KG1 (cell line): Measurements from ENCODE around the gene CBX5.
"Not testable (repeated sequence)": the region's sequence is repeated elsewhere in the genome, so short reads cannot be mapped to it uniquely, and the experiment has no call there.

ENCODE experiments used
- DNase-seq: peaks from one replicate; lab custom pipeline; 2025; lab: John Stamatoyannopoulos, UW

The CBX5 gene

DNA sequence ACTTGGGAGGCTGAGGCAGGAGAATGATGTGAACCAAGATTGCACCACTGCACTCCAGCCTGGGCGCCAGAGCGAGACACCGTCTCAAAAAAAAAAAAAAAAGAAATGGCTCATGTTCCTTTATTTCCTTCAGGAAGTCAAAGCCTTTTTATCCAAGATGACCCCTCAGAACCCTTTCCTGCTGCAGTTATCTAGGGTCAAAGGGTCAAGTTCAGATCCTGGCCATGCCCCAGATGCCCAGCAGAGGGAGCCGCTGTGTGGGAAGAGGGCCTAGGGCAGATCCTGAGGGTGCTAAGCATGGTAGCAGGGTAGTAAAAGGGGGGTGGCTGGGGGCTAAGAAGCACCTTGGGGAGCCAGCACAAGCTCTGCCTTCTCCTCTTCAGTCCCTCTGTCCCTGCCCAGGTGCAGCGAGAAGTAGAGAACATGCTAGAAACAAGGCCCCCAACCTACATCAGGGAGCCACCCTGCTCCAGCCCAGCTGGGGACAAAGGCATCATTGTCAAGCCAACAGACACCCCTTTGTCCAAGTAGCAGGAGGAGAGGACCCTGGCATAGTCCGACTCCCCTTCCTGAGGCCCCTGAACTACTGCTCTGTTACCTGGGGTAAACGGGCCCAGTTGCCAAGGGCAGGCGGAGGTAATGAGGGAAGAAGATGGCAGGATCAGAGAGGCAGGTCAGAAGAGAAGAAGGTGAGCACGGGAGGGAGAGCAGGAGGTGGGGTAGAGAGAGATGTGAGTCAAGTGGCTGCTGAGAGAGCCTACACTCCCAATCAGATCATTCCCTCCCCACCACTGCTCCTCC is 14.4 kb upstream of the CBX5 start:
- DNase-seq: no peak

- no peak for DNase-seq
Measured at GRCh38 chr12:54292931-54293241, 13.0 kb upstream of the CBX5 start.

- no peak for DNase-seq
Measured at GRCh38 chr12:54292083-54292930, 12.4 kb upstream of the CBX5 start.

DNA sequence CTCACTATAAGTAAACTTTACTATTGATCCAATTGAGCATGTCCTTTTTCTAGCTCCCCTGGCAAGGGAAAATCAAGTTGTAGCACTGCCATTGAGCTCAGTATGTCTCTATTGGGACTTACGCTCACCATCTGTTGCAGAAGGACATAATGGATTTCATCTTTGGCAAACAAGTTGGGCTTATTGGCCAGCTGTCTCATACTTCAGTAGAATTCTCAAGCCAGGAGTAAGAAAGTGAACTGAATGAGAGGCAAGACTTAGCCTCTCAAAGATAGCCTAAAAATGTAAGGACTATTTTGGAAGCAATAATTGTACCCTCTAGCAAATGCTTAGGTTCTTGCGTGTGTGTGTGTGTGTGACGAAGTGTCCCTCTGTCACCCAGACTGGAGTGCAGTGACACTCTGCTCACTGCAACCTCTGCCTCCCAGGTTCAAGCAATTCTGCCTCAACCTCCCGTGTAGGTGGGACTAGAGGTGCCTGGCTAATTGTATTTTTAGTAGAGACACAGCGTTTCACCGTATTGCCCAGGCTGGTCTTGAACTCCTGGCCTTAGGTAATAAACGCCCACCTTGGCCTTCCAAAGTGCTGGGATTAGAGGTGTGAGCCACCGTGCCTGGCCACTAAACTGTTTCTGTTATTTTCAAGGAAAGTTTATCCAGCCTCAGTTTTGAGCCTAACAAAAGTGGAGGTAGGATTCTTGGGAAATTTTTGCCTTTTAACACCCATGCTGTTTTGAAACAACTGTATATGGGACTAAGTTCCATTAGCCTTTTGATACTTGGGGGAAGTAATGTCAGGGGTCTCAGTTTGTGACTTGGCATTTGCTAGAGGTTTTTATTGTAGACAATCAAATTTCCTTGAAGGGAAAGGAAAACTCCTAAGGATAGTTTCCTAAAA is 7.6 kb upstream of the CBX5 start:
- no peak for DNase-seq

DNA sequence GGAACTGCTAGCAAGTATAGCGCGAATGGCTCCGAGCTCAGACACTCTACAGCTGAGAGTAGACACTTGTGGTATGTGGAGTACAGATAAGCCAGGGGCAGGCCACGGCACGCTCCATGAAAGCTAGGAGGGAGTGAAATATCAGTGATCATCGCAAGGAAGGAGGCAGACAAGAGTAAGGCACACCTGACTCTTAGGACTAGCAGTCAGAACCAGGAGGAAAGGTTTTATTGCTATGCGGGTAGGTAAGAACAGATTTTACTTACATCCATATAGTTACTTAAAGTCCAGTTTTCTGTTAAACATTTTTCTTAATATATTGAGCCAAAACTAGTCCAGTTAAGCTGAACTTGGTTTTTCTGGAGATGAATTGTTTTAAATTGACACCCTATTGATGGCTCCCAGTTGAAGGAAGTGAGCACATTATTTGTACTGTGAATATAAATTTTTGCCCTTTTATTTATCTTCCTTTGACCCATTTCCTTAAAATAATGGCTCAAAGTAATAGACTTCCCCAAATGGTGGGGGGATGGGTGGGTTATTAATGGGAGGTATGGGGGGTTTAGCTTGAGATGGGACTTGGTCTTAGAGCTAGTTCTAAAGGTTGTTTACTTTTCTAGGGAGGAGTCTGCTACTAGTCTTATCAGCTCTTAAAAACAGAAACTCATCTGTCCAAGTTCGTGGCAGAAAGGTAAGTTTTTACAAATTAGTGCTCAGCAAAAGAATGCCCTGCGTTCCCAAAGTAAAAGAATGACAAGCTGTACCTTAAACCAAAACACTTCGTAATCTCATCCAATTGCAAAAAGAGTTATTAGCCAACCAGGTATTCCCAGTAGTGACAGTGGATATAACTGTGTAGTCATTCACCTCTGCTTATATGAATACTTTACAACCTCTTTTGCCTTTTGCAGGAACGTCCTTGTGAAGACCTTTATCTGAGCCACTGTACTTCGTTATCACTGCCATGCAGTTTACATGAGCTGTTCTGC is 6.4 kb upstream of the CBX5 start:
- no peak for DNase-seq

GRCh38 chr12:54285150-54286041 is 5.5 kb upstream of the CBX5 start:
- no peak for DNase-seq

DNA sequence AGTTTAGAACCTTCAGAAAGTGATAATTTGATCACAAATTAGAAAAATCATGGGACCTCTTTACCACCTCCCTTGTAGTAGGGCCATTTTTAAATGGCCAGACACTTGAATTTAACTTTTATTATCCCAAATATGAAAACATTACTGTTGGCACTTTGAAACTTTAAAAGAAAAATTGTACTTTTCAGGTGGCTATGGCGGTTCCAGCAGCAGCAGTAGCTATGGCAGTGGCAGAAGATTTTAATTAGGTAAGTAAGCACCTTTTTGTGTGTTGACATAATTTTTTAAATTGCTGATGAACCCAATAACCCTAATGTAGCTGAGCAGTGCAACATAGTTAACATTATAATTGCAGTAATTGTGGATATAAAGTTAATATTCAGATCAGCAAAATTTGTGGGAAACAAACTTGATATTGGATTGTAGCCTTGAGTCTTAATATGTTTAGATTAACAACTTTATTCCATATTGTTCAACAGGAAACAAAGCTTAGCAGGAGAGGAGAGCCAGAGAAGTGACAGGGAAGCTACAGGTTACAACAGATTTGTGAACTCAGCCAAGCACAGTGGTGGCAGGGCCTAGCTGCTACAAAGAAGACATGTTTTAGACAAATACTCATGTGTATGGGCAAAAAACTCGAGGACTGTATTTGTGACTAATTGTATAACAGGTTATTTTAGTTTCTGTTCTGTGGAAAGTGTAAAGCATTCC is 4.3 kb upstream of the CBX5 start:
- not testable (repeated sequence) for DNase-seq

DNA sequence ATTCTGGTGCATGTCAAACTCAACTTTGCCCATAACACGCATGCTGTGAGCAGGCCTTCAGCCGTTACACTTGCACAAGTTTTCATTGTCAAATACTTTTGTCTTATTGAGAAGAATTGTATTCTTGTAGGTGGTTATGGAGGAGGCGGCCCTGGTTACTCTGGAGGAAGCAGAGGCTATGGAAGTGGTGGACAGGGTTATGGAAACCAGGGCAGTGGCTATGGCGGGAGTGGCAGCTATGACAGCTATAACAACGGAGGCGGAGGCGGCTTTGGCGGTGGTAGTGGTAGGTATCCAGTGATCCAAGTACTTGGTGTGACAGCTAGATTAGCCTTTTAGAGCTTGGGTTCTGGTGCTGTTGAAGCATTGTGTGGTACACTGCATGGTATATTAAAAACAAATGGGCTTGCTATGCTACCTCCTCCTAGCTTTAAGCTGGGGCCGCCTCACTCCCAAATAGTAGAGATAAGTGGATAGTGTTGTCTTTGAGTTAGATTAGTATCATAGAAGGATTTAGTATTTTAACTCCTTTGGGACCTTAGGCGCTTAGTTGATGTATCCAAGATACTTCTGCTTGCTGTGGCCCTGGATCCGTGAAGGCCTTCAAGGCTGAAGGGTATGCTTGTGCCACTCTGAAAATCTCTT is 3.1 kb upstream of the CBX5 start:
- no peak for DNase-seq

- not testable (repeated sequence) for DNase-seq
Measured at GRCh38 chr12:54281694-54282093, 1.8 kb upstream of the CBX5 start.

DNA sequence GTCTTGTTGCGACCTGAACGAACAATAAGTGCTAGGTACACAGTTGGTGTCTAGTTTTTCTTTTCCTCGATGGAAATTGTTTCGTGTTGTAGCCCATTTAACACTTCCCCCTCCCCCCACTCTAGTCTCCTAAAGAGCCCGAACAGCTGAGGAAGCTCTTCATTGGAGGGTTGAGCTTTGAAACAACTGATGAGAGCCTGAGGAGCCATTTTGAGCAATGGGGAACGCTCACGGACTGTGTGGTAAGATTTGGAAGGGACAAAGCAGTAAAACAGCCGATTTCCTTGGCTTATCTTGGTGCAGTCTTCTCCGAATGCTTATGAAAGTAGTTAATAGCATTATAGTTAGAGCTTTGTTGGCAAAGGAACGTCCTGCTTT is 1.3 kb upstream of the CBX5 start:
- DNase-seq: not testable (repeated sequence)

GRCh38 chr12:54280468-54281260 is 742 bp upstream of the CBX5 start, which contains the start of gene HNRNPA1:
Gene HNRNPA1 (plus strand): TSS chr12:54280726. CDS start chr12:54280808, 82 bp downstream.
- DNase-seq: peak; percentile 96

GRCh38 chr12:54279227-54279631 is 693 bp downstream of the CBX5 start:
- DNase-seq: no peak

- no peak for DNase-seq
Measured at GRCh38 chr12:54277823-54278276, 2.1 kb downstream of the CBX5 start.

DNA sequence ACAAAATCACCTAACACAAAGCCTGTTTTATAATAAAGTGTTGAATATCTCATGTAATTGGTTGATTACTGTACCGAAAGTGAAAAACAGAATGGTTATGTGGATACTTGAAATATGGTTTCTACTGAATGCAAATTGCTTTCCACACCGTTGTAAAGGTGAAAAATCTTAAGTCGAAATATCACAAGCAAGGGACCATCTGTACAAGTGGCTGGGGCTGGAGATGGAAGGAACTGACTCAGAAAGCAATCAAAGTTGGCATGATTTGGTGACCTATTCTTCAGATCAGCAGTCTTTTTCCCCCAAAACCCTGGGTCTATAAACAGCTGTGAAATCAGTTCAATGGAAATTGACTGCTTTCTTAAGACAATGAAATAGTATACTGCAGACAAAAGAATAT is 3.6 kb downstream of the CBX5 start:
- no peak for DNase-seq

- no peak for DNase-seq
Measured at GRCh38 chr12:54273981-54274380, 5.9 kb downstream of the CBX5 start.

DNA sequence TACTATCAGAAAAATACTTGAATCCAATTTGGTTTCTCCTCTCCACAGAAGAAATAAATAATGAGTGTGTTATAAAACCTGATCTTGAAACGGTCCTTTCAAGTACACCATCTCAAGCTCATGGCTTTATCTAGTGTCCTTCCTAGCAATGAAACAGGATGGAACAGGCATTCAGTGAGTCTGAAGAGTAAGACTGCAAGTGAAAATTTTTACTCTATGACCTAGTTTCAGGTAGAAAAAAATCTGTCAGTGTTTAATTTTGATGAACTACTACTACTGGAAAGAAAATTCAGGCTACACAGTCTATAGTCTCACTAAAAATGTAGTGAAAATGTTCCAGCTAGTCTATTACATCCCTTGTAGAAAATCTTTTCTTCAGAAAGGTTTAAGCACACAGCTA is 7.7 kb downstream of the CBX5 start:
- DNase-seq: no peak

GRCh38 chr12:54270345-54270744 is 9.6 kb downstream of the CBX5 start:
- DNase-seq: no peak

- DNase-seq: no peak
Measured at GRCh38 chr12:54266852-54267251, 13.1 kb downstream of the CBX5 start.
